ENCODE data around the gene IRS1.

The IRS1 gene

DNA sequence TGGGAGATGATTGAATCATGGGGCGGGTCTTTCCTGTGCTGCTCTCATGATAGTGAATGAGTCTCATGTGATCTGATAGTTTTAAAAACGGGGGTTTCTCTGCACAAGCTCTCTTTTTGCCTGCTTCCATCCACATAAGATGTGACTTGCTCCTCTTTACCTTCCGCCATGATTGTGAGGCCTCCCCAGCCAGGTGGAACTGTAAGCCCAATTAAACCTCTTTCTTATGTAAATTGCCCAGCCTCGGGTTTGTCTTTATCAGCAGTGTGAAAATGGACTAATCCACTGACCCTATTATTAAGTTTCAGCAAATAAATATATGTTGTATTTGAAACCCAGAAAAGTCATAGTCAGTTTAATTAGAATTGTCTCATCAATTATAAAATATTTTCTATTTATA lies 22.0 kb downstream of the IRS1 start:
- TF ChIP-seq, protein P1, sequence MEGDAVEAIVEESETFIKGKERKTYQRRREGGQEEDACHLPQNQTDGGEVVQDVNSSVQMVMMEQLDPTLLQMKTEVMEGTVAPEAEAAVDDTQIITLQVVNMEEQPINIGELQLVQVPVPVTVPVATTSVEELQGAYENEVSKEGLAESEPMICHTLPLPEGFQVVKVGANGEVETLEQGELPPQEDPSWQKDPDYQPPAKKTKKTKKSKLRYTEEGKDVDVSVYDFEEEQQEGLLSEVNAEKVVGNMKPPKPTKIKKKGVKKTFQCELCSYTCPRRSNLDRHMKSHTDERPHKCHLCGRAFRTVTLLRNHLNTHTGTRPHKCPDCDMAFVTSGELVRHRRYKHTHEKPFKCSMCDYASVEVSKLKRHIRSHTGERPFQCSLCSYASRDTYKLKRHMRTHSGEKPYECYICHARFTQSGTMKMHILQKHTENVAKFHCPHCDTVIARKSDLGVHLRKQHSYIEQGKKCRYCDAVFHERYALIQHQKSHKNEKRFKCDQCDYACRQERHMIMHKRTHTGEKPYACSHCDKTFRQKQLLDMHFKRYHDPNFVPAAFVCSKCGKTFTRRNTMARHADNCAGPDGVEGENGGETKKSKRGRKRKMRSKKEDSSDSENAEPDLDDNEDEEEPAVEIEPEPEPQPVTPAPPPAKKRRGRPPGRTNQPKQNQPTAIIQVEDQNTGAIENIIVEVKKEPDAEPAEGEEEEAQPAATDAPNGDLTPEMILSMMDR (conservative IDR thresholded peaks at IDR 0.05; ENCODE audit: low read depth, low read length): no peak
- Histone ChIP-seq H3K36me3 (ENCODE audit: insufficient read depth) (no peaks in the 10 kb centered on the region), H3K9ac (no peak overlapping the region), H3K4me2 (no peak overlapping the region), H3K27me3 (ENCODE audit: insufficient read depth, low read depth) (no peaks in the 10 kb centered on the region), H3K79me2 (ENCODE audit: insufficient read depth, low read depth) (peaks cover 15% of the 10 kb centered on the region; the same call in 1 of the 2 replicates), H2AFZ (ENCODE audit: low read depth) (no peak overlapping the region), H3K4me1 (ENCODE audit: low read depth, poor library complexity, severe bottlenecking) (peaks cover 35% of the 10 kb centered on the region), H3K27ac (no peak overlapping the region), H4K20me1 (ENCODE audit: insufficient read depth) (no peaks in the 10 kb centered on the region), H3K4me3 (IDR thresholded peaks at IDR 0.05; ENCODE audit: insufficient read depth, low read depth, low read length) (no peak overlapping the region)

DNA sequence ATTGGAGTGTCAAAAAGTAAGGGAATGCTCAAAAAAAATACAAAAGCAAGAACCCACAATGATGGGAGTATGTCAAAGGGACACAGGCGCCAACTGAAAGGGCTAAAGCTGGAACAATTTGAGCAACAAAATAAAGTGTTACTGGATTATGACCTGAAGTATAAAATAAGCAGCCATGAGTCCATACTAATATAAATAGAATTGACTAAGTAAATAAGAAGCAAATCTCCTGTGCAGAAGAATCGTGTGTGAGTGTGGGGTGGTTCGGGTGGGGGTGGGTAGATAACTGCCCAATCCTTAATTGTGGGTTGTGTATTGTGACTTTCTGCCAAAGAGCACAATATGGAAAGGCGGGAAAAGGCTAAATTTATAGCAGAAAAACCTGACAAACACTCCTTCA lies 23.5 kb downstream of the IRS1 start:
- H2AFZ ChIP-seq (ENCODE audit: low read depth): no peak overlapping the region
- H3K9ac ChIP-seq: no peak overlapping the region
- no peaks in the 10 kb centered on the region for H3K27me3 ChIP-seq (ENCODE audit: insufficient read depth, low read depth)
- H3K4me1 ChIP-seq (ENCODE audit: low read depth, poor library complexity, severe bottlenecking): peaks cover 40% of the 10 kb centered on the region
- no peaks in the 10 kb centered on the region for H4K20me1 ChIP-seq (ENCODE audit: insufficient read depth)
- H3K27ac ChIP-seq: no peak overlapping the region
- no peak overlapping the region for H3K4me2 ChIP-seq
- H3K36me3 ChIP-seq (ENCODE audit: insufficient read depth): no peaks in the 10 kb centered on the region
- TF ChIP-seq, protein P1 (conservative IDR thresholded peaks at IDR 0.05; ENCODE audit: low read depth, low read length): no peak
- no peak overlapping the region for H3K4me3 ChIP-seq (IDR thresholded peaks at IDR 0.05; ENCODE audit: insufficient read depth, low read depth, low read length)
- H3K79me2 ChIP-seq (ENCODE audit: insufficient read depth, low read depth): peaks cover 15% of the 10 kb centered on the region; the same call in 1 of the 2 replicates

DNA sequence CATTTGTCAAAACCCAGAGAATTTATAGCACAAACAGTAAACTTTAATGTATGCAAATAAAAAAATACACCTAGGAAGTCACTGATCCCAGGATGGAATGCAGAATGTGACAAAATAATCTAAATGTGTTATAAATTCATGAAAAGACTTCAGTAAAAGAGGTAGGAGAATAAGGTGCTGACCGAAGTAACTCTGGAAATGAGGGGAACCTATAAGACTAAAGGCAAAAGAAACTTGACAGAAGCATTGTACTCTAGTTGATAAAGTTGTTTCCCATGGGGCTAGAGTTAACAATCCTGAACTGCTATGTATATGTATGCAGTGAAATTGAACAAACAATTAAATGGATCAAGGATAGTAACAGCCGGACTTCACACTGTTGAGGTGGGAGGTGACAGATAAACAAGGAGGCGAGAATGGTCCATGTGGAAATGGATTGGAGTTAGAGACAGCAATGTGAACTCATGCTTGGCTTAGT lies 24.5 kb downstream of the IRS1 start:
- no peak overlapping the region; the same call in 1 of the 2 replicates for H3K4me2 ChIP-seq
- no peak overlapping the region for H3K27ac ChIP-seq
- H3K4me3 ChIP-seq (IDR thresholded peaks at IDR 0.05; ENCODE audit: insufficient read depth, low read depth, low read length): no peak overlapping the region
- no peaks in the 10 kb centered on the region for H4K20me1 ChIP-seq (ENCODE audit: insufficient read depth)
- H3K9ac ChIP-seq: no peak overlapping the region
- no peaks in the 10 kb centered on the region for H3K36me3 ChIP-seq (ENCODE audit: insufficient read depth)
- peaks cover 15% of the 10 kb centered on the region; the same call in 1 of the 2 replicates for H3K79me2 ChIP-seq (ENCODE audit: insufficient read depth, low read depth)
- H3K27me3 ChIP-seq (ENCODE audit: insufficient read depth, low read depth): no peaks in the 10 kb centered on the region
- peaks cover 49% of the 10 kb centered on the region for H3K4me1 ChIP-seq (ENCODE audit: low read depth, poor library complexity, severe bottlenecking)
- TF ChIP-seq, protein P1 (conservative IDR thresholded peaks at IDR 0.05; ENCODE audit: low read depth, low read length): no peak
- no peak overlapping the region for H2AFZ ChIP-seq (ENCODE audit: low read depth)

GRCh38 chr2:226773291-226773690 lies 26.3 kb downstream of the IRS1 start:
- H3K36me3 ChIP-seq (ENCODE audit: insufficient read depth): no peaks in the 10 kb centered on the region
- H2AFZ ChIP-seq (ENCODE audit: low read depth): peak overlapping the region; percentile 32; the same call in 1 of the 2 replicates
- peaks cover 49% of the 10 kb centered on the region for H3K4me1 ChIP-seq (ENCODE audit: low read depth, poor library complexity, severe bottlenecking)
- TF ChIP-seq, protein P1 (conservative IDR thresholded peaks at IDR 0.05; ENCODE audit: low read depth, low read length): no peak
- peak overlapping the region; percentile 89 for H3K4me2 ChIP-seq
- peak overlapping the region; percentile 4; the same call in 1 of the 2 replicates for H3K9ac ChIP-seq
- no peaks in the 10 kb centered on the region for H3K27me3 ChIP-seq (ENCODE audit: insufficient read depth, low read depth)
- peak overlapping the region; percentile 23 for H3K4me3 ChIP-seq (IDR thresholded peaks at IDR 0.05; ENCODE audit: insufficient read depth, low read depth, low read length)
- H3K79me2 ChIP-seq (ENCODE audit: insufficient read depth, low read depth): peaks cover 15% of the 10 kb centered on the region; the same call in 1 of the 2 replicates
- H4K20me1 ChIP-seq (ENCODE audit: insufficient read depth): no peaks in the 10 kb centered on the region
- H3K27ac ChIP-seq: peak overlapping the region; percentile 65

Data from KMS-11 (cell line).